ENCODE data around the gene TTC1.
"Not testable (repeated sequence)": the region's sequence is repeated elsewhere in the genome, so short reads cannot be mapped to it uniquely, and the experiment has no call there.

The TTC1 gene

DNA sequence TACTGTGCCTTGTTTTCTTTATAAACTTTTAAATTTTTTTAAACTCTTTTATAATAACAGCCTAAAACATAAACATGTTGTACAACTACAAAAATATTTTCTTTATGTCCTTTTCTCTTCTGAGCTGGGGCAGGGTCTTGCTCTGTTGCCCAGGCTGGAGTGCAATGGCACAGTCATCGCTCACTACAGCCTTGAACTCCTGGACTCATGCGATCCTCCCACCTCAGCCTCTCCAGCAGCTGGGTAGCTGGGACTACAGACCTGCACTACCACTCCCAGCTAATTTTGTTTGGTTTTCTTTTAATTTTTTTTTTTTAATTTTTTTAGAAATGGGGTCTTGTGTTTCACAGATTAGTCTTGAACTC, 31.5 kb downstream of the TTC1 start:
- no peak for DNase-seq (ENCODE audit: low read depth in 2 of 2)

DNA sequence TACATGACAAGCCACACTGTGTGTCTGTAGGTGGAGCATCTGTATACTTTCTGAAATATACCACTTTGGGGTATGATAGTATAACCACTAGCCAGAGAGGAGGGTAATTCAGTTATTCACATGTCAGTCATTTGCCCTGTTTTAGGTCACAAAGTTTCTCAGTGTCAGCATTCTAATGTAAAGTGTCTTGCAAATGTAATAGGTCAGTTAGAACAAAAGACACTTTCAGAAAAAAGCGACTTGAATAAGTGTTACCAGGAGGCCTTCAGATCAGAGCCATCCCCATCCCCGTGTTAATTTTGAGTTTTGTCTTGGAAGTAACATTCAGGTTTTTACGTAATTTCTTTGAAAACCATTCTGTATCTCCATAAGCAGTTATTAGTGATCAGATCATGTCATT, 33.7 kb downstream of the TTC1 start:
- no peak for DNase-seq (ENCODE audit: low read depth in 2 of 2)

DNA sequence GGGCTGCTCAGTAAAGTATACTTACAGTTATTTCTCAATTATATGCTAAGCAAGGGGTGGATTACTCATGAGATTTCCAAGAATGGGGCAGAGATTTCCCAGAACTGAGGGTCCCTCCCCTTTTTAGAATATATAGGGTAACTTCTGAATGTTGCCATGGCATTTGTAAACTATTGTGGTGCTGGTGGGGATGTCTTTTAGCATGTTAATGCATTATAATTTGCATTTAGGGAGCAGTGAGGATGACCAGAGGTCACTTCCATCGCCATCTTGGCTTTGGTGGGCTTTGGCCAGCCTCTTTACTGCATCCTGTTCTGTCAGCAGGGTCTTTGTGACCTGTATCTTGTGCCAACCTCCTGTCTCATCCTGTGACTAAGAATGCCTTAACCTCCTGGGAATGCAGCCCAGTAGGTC, 35.5 kb downstream of the TTC1 start:
- no peak for DNase-seq (ENCODE audit: low read depth in 2 of 2)

DNA sequence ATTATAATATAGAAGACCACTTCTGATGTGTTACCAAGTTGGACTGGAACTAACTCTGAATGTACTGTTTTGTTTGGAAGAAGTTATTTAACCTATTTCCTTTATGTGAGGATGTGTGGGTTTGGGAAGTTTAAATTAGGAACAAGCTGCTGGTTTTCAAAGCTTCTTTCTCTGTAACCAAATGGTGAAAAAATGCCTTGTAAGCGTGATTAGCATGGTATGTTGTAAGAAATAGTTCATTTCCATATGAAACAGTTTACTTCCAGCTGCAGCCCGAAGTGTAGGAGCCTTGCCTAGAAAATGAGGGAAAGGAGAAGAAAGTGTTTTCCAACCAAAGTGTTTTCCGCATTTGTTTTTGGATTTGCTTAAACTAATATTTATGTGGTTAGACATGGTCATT, 36.0 kb downstream of the TTC1 start:
- DNase-seq (ENCODE audit: low read depth in 2 of 2): no peak

DNA sequence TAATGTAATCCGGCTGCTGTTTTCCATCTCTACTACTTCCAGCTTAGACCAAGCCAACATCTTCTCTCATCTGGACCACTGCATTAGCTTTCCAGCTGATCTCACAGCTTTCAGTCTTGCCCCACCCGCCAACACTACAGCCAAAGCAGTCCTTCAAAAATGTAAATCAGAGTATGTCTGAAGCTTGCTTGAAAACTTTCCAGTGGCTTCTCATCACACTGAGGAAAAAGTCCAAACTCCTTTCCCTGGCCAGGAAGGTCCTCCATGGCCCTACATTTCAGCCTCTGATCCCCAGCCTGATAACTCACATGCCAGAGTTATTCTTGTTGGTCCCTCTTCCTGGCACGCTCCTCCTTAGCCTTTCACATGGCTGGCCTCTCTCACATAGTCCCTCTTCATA, 38.5 kb downstream of the TTC1 start:
- no peak for DNase-seq (ENCODE audit: low read depth in 2 of 2)

DNA sequence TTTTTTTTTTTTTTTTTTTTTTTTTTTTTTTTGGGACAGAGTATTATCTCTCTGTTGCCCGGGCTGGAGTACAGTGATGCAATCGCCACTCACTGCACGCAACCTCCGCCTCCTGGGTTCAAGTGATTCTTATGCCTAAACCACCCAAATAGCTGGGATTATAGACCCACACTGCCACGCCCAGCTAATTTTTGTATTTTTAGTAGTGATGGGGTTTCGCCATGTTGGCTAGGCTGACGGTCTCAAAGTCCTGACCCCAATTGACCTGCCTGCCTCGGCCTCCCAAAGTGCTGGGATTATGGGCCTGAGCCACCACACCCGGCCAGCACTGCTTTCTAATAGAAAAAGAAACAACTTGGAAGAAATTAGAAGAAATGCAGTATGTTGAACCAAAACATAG, 39.2 kb downstream of the TTC1 start:
- no peak for DNase-seq (ENCODE audit: low read depth in 2 of 2)

DNA sequence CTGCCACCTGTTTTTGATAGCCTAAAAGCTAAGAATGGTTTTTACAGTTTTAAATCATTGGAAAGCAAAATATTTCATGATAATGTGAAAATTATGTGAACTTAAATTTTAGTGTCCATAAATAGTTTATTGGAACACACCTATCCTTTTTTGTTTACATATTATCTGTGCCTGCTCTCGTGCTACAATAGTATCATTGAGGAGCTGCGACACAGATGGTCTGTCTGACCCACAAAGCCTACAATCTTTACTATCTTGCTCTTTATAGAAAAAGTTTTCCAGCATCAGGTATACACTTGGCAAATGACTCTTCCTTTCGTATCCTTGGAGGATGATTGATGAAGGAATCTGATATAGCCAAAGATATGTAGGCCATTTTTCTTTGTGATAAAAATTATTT, 40.2 kb downstream of the TTC1 start:
- DNase-seq (ENCODE audit: low read depth in 2 of 2): no peak

DNA sequence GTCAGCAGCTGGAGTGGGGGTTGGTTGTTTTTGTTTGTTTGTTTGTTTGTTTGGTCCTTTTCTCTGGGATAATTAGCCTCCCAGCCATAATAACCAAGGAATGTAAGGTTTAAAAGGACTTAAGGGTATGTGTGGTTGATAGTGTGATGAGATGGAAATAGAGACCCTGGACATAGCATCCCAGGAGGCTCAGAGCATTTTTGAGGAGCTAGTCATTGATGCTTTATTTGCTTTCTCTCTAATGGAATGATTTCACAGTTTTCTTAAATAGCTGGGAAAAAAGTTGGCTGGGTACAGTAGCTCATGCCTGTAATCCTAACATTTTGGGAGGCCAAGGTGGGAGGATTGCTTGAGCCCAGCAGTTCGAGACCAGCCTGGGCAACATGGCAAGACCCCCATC, 45.1 kb downstream of the TTC1 start:
- no peak for DNase-seq (ENCODE audit: low read depth in 2 of 2)

DNA sequence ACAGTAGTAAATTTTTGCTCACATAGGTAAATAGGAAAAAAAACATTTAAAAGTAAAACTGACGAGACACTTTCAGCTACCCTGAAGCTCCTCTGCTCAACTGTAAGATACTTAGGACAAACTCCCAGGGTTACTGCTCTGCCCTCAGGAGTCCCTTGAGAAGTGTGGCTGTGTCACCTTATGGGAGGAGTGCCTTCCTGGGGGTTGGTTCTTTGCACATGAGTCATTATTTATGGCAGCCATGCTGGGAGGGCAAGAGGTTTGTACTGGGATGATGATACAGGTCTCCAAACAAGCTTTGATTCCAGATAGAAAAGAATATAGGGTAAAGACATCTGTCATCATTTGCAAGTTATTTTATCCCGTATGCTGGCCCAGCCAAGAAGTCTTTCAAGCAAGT, 45.9 kb downstream of the TTC1 start:
- DNase-seq (ENCODE audit: low read depth in 2 of 2): no peak

DNA sequence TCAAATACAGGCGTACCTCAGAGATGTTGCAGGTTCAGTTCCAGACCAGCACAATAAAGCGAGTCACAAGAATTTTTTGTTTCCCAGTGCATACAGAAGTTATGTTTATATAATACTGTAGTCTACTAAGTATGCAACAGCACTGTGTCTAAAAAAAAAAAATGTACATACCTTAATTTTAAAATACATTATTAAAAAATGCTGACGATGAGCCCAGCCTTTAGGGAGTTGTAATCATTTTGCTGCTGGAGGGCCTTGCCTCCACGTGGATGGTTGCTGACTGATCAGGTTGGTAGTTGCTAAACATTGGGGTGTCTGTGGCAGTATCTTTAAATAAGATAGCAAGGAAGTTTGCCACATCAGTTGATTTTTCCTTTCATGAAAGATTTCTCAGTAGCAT, 48.3 kb downstream of the TTC1 start:
- DNase-seq (ENCODE audit: low read depth in 2 of 2): no peak

DNA sequence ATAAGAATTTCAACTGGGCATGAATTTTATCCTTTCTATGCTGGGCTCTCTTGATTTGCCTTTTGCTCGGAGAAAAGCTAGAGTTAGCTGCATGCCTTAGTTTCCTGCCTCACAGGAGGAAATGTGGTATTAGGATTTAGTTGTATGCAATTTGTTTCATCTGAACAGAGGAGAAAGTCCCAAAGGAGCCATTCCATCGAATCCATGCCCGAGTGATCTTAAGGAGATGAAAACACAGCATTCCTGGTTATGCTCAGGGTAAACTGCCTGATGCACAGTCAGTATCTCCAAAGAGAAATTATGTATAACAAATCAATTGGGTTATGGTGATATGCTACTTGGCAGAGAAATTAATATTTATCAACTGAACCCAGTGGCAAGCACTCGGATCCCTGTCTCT, 51.1 kb downstream of the TTC1 start:
- no peak for DNase-seq (ENCODE audit: low read depth in 2 of 2)

DNA sequence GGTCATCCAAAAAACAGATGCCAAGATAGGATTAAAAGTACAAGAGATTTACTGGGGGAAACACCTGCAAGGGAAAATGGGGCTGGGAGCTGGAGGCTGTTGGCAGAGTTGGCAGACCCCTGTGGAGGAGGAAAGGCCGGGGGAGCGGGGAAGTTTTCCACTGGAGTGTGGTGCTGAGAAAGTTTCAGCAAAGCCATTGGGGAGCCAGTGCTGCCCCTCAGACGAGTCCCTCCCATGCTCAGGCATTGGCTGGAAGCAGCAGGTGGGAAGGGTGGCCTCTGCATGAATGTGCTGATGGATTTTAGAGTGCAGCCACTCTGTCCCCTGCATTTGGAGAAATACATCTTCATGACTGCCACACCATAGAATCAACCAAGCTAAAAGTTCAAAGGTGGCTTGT, 52.8 kb downstream of the TTC1 start:
- DNase-seq (ENCODE audit: low read depth in 2 of 2): no peak

DNA sequence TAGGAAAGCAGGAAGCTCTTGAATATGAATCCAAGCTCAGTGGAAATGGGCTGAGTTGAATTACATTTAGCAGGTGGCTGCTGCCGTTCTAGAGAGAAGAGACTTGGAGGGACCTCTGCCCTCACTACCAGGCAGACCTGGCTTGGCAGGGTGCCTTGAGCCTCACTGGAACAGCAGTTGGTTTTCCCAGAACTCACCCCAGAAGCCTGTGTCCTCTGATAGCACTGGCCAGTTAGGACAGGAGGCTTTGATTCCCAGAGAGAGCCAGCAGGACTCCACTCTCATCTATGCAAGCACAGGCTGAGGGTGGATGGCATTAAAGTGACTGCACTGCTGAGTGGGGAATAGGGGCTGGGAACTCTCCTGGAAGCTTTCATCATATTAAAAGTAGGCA, 55.5 kb downstream of the TTC1 start:
- DNase-seq (ENCODE audit: low read depth in 2 of 2): no peak

DNA sequence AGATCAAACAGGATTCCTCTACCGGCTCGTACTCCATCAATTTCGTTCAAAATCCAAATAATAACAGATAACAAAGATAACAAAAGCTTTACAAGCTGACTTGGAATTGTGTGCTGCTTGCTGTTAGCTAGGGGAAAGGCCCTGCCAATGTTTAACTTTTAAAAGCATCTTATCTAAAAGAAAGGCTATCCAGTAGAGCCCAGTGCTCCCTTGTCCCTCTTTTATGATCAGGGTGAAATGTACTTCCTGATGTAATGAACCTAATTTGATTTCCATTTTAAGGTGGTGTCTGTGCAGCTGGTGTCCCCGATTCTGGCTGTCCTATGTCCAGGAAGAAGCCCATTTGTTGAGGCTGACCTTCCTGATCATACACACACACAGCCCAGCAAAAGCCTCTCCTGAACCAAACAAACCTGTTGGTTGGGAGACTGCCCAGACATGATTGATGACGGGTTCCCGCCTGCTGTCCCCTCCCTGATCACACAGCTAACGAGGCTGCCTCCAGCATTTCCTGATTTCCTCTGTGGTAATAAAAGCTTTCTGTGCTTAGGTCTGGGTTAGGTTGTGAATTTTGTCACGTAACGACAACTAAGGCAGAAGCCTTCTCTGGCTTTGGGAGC, 56.2 kb downstream of the TTC1 start:
- no peak for DNase-seq (ENCODE audit: low read depth in 2 of 2)

DNA sequence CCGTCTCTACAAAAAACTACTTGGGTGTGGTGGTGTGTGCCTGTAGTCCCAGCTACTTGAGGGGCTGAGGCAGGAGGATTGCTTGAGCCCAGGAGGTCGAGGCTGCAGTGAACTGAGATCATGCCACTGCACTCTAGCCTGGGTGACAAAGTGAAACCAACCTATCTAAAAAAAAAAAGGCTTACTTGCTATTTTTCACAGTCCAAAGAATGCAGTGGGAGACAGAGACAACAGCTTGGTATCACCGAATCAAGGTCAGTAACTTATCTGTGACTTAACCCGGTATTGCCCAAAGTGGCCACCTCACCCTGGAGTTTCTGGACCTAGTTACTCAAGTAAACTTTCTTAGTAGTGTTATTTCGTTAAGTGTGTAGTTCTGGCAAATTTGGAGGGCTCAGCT, 60.2 kb downstream of the TTC1 start:
- DNase-seq (ENCODE audit: low read depth in 2 of 2): not testable (repeated sequence)

DNA sequence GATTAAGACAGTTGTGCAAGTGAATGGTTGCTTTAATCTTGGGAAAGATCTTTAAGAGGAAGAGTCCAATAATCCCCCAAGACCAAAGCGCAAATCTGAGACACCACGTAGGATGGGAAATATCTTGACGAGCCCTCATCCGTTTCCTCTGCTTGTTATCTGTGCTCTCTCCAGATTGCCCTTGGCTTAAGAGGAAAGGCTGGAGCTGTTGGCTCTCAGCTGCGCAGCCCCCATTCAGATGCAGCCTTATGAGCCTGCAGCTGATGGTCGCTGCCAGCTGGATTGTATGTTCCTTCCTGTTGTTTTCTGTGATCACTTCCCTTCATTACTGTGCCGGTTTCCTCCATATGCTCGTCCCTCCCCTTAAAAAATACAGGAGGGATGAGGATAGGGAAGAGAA, 62.6 kb downstream of the TTC1 start:
- DNase-seq (ENCODE audit: low read depth in 2 of 2): no peak

DNA sequence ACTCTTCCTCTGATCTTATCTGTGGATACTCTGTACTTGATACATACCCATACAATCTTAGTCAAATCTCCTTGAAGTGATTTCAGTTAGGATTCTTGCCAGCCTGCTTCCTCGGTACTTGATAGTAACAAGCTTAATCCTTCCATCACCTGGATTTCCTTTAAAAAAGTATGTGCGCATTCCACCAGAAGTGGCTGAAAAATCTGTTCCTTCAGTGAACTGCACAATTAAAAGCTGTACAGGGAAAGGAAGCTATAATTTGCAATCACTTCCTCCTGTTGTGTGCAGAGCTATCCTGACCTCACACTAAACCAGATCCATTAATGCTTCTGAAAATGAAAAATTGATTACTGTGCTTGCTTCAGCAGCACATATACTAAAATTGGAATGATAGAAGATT, 63.0 kb downstream of the TTC1 start:
- no peak for DNase-seq (ENCODE audit: low read depth in 2 of 2)

DNA sequence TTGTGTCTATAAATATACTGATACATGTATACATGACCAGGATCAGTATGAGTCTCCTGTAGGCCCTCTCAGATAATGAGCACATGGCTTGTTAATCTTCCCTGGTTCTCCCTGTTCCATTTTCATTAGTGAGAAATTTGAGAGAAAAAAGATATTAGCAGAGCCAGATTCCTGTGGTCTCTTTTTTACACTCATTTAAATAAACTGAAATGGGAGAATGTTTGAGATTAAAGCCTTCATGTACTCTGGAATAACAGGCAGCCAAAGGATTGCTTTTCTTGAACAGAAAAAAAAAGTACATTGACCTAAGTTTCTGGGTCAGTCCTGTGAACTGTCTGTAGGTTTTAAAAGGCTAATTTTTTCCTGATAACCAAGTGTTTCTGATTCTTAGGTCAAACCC, 66.1 kb downstream of the TTC1 start:
- DNase-seq (ENCODE audit: low read depth in 2 of 2): no peak

DNA sequence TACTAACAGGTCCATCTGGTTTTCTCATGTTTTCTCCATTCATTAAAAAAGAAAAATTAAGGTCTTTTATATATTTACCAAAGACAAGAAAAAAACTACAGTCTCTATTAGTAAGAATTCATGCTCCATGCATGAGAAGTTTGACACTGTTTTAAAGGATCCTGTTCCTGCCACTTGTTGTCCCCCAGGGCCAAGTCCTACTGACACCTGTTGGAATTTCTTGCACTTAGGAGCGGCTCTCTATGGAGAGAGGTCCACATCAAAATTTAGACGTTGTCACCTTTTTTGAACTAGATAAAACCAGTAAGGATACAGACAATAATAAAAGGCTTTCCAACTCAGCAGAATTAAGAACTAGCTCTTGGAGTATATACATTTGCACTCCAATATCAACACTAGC, 68.1 kb downstream of the TTC1 start:
- DNase-seq (ENCODE audit: low read depth in 2 of 2): no peak

DNA sequence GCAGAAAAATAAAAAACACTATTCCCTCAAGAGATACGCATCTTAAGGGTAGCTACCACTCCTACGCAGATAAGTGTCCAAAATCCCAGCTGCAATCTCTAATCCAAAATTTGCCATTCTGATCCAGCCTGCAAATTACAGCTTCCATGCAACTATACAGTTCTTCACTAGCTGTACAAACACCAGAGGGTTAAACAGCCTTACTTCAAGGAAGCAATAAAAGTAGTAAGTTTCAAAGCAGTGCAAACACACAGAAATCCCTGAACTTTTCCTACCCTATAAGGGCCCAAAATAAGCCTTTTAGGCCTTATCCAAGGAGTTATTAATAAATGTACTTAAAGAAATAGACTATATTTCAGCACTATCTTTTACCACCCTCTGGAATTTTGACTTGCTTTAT, 70.8 kb downstream of the TTC1 start:
- DNase-seq (ENCODE audit: low read depth in 2 of 2): no peak

DNA sequence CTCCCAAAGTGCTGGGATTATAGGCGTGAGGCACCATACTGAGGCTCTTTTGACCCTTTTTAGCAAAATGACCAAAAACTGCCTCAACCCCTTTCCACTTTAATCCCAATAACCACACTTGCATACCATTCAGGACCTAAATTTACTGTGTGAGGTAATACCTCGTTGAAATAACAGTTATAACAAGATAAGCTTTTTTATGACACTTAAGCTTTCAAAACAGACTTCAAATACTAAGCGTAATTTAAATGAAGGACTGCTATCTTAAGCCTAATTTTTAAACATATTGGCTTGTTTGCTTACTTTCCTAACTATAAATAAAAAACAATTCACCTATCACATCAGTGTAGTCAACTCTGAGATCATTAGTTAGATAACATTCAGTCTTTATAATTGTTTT, 72.6 kb downstream of the TTC1 start:
- DNase-seq (ENCODE audit: low read depth in 2 of 2): no peak

DNA sequence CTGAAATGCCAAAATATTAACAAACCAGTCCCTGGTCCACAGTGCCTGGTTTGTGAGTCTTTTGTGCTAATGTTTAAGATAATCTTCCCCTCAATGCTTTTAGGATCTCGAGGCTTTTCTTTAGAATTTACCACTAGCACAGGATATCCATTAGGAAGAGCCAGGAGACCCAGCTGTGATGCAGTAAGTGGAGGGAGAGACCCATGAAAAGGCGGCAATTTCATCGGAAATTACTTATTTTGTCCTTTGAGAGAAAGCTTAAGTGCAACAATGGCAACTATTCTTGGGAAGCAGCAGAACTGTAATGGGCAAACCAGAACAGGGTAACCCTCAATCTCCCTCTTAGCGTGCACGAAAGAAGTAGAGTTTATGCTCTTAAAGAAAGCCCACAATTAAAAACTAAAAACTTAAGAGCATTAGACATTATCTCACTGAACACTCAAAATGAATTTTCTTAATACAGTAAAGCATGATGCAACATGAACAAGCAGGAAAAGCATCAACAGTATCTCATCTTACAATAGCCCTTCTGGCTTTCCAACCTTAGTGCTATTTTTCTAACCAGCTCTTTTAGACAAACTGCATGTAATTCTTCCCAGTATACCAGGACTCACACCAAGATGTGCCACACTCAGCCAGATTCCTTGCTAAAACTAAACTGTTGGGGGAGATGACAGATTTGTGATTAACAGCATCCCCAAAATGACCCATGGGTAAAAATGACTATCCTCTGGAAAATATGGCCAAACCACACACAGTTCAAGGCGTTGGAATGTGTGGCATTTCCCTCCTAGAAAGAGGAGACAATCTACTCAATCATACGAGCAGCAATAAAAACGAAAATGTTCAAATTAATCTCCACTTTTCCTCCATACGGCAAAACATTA, 73.9 kb downstream of the TTC1 start:
- DNase-seq (ENCODE audit: low read depth in 2 of 2): no peak

DNA sequence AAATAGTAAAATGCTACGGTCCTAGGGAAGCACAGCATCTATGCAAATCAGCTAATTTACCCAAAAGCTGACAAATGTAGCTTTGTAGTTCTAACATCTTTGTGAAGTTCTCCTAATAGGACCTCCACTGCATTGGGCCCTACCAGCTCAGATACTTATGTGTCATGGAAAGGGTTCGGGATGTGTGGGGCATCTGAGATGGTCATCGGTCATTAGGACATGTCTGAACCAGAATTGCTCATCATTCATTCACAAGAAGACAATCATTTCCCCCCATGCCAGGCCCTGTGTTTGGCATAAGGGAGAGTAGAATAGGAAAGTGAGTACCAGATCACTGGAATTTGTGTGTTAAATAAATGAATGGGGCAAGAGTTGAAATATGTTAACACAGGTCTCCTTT, 74.6 kb downstream of the TTC1 start:
- no peak for DNase-seq (ENCODE audit: low read depth in 2 of 2)

DNA sequence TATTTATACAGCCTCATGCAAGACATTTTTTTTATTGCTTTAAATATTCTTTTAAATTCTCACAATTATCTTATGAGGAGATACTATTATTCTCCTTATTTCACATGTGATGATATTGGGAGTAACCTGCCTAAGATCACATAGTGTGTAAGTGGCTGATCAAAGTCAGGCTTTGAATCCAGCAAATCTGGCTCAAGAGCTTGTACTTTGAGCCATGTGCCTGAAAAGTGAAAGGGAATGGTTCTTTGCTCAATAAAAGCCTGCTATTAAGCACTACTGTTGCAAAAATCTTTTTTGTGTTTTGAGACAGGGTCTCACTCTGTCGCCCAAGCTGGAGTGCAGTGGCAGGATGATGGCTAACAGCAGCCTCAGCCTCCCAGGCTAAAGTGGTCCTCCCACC, 75.2 kb downstream of the TTC1 start:
- DNase-seq (ENCODE audit: low read depth in 2 of 2): no peak

Data from stimulated activated CD8-positive, alpha-beta memory T cell treated with anti-CD3 and anti-CD28 coated beads, Interleukin-15, amount 100 ng/mL, for 48 hours (primary cell).